Nephron (organoid): ENCODE measurements around the gene ASGR2.

ENCODE experiments used
- H3K27ac Mint-ChIP-seq, 3 experiments: 2 replicates each; pipeline ENCODE4 v1.8.0; 2020; ENCODE audit warnings: mixed read lengths in 3 of 3, mild to moderate bottlenecking in 2 of 3, moderate library complexity in 1 of 3
- H3K27me3 Mint-ChIP-seq: 2 replicates; pipeline ENCODE4 v1.8.0; 2021; ENCODE audit warnings: low read depth, mild to moderate bottlenecking, moderate library complexity, mixed read lengths
- H3K36me3 Mint-ChIP-seq: 2 replicates; pipeline ENCODE4 v1.8.0; 2020; ENCODE audit warnings: low read depth, mixed read lengths
- H3K4me1 Mint-ChIP-seq: 2 replicates; pipeline ENCODE4 v1.8.0; 2020; ENCODE audit warnings: mixed read lengths
- H3K4me3 Mint-ChIP-seq, 3 experiments: 2 replicates each; pipeline ENCODE4 v1.8.0; 2020; ENCODE audit warnings: mild to moderate bottlenecking in 3 of 3, mixed read lengths in 3 of 3, moderate library complexity in 2 of 3
- H3K9me3 Mint-ChIP-seq: 2 replicates; pipeline ENCODE4 v1.8.0; 2020; ENCODE audit warnings: mixed read lengths
- CTCF ChIP-seq, 3 experiments: fragments of 200-600 bp; sonication (generic); IDR thresholded peaks; one replicate each; pipeline ENCODE4 v1.5.0; 2021; ENCODE audit warnings: antibody characterized with exemption in 3 of 3; ENCODE audit not compliant: unreplicated experiment in 3 of 3

Gene ASGR2

GRCh38 chr17:7120123-7120522 lies 5.5 kb upstream of the ASGR2 start:
- peak overlapping the region; percentile 68 to 83 (median 79) for H3K27ac Mint-ChIP-seq
- H3K4me3 Mint-ChIP-seq: peak overlapping the region in 1 of 3 experiments; percentile 27
- H3K9me3 Mint-ChIP-seq: no peaks in the 10 kb centered on the region
- peaks cover 24% of the 10 kb centered on the region for H3K4me1 Mint-ChIP-seq
- H3K36me3 Mint-ChIP-seq: no peaks in the 10 kb centered on the region
- TF ChIP-seq CTCF (IDR thresholded peaks at IDR 0.05; ENCODE audit: unreplicated experiment in 3 of 3): no peak
- H3K27me3 Mint-ChIP-seq: peaks cover 3% of the 10 kb centered on the region

- Mint-ChIP-seq H3K4me1 (peaks cover 24% of the 10 kb centered on the region), H3K4me3 (no peak overlapping the region), H3K36me3 (no peaks in the 10 kb centered on the region), H3K9me3 (no peaks in the 10 kb centered on the region), H3K27ac (peak overlapping the region in 2 of 3 experiments; percentile 68 to 79), H3K27me3 (peaks cover 3% of the 10 kb centered on the region)
- no peak for TF ChIP-seq CTCF (IDR thresholded peaks at IDR 0.05; ENCODE audit: unreplicated experiment in 3 of 3)
Measured at GRCh38 chr17:7119314-7119713, 4.7 kb upstream of the ASGR2 start.

GRCh38 chr17:7114875-7115614 lies 423 bp upstream of the ASGR2 start:
- Mint-ChIP-seq H3K9me3 (no peaks in the 10 kb centered on the region), H3K27ac (peak overlapping the region in 1 of 3 experiments; percentile 54), H3K4me1 (peaks cover 7% of the 10 kb centered on the region), H3K36me3 (no peaks in the 10 kb centered on the region), H3K27me3 (peaks cover 6% of the 10 kb centered on the region), H3K4me3 (no peak overlapping the region)
- TF ChIP-seq CTCF (IDR thresholded peaks at IDR 0.05; ENCODE audit: unreplicated experiment in 3 of 3): no peak

GRCh38 chr17:7113273-7114071 lies 1.1 kb downstream of the ASGR2 start:
- no peak overlapping the region for H3K27ac Mint-ChIP-seq
- no peak overlapping the region for H3K4me3 Mint-ChIP-seq
- no peak for TF ChIP-seq CTCF (IDR thresholded peaks at IDR 0.05; ENCODE audit: unreplicated experiment in 3 of 3)
- H3K36me3 Mint-ChIP-seq: no peaks in the 10 kb centered on the region
- H3K9me3 Mint-ChIP-seq: no peaks in the 10 kb centered on the region
- peaks cover 6% of the 10 kb centered on the region for H3K27me3 Mint-ChIP-seq
- no peaks in the 10 kb centered on the region for H3K4me1 Mint-ChIP-seq

GRCh38 chr17:7112510-7113108 lies 2.0 kb downstream of the ASGR2 start:
- Mint-ChIP-seq H3K27ac (no peak overlapping the region), H3K36me3 (no peaks in the 10 kb centered on the region), H3K4me3 (no peak overlapping the region), H3K27me3 (peaks cover 6% of the 10 kb centered on the region), H3K4me1 (no peaks in the 10 kb centered on the region), H3K9me3 (no peaks in the 10 kb centered on the region)
- no peak for TF ChIP-seq CTCF (IDR thresholded peaks at IDR 0.05; ENCODE audit: unreplicated experiment in 3 of 3)
